CD4-positive, alpha-beta T cell treated with Interleukin-2 at 100 ng/mL for 4 hours (primary cell): ENCODE data around the gene LSM14B.
A peak's percentile ranks its signal among the peaks of the same experiment; 100 is the strongest.
"Not testable (repeated sequence)": the region's sequence is repeated elsewhere in the genome, so short reads cannot be mapped to it uniquely, and the experiment has no call there.

ENCODE experiments used
- DNase-seq: peaks from one replicate; pipeline ENCODE4 v3.0.0-alpha.2; 2020; ENCODE audit warnings: low spot score

LSM14B gene

GRCh38 chr20:62147125-62147524 is 24.9 kb downstream of the LSM14B start:
- DNase-seq = no peak

GRCh38 chr20:62147528-62147927 is 25.3 kb downstream of the LSM14B start:
- DNase-seq = no peak

GRCh38 chr20:62148383-62148782 is 26.1 kb downstream of the LSM14B start:
- not testable (repeated sequence) for DNase-seq

GRCh38 chr20:62148908-62149314 is 26.6 kb downstream of the LSM14B start:
- DNase-seq = no peak

- DNase-seq = no peak
Observed at GRCh38 chr20:62149532-62150309, 27.4 kb downstream of the LSM14B start.

GRCh38 chr20:62150310-62150575 is 28.0 kb downstream of the LSM14B start:
- no peak for DNase-seq

GRCh38 chr20:62151225-62151624 is 28.9 kb downstream of the LSM14B start:
- DNase-seq = no peak

- no peak for DNase-seq
Observed at GRCh38 chr20:62151835-62152364, 29.6 kb downstream of the LSM14B start.

- DNase-seq = no peak
Observed at GRCh38 chr20:62155428-62156253, 33.4 kb downstream of the LSM14B start.

GRCh38 chr20:62156254-62156556 is 33.9 kb downstream of the LSM14B start:
- no peak for DNase-seq

GRCh38 chr20:62156592-62157386 is 34.5 kb downstream of the LSM14B start:
- DNase-seq = peak; percentile 71

- DNase-seq = no peak
Observed at GRCh38 chr20:62157387-62158087, 35.3 kb downstream of the LSM14B start.

- no peak for DNase-seq
Observed at GRCh38 chr20:62158088-62158400, 35.8 kb downstream of the LSM14B start.

GRCh38 chr20:62158541-62158940 is 36.3 kb downstream of the LSM14B start:
- no peak for DNase-seq

GRCh38 chr20:62159052-62159451 is 36.8 kb downstream of the LSM14B start:
- no peak for DNase-seq

GRCh38 chr20:62159839-62160238 is 37.6 kb downstream of the LSM14B start:
- DNase-seq = peak; percentile 35

- no peak for DNase-seq
Observed at GRCh38 chr20:62160253-62160652, 38.0 kb downstream of the LSM14B start.

- DNase-seq = no peak
Observed at GRCh38 chr20:62160876-62161275, 38.6 kb downstream of the LSM14B start.

GRCh38 chr20:62161347-62161746 is 39.1 kb downstream of the LSM14B start:
- DNase-seq = no peak

- DNase-seq = no peak
Observed at GRCh38 chr20:62162765-62163484, 40.6 kb downstream of the LSM14B start.

- DNase-seq = no peak
Observed at GRCh38 chr20:62163485-62163865, 41.2 kb downstream of the LSM14B start.
